ENCODE results near the gene TCEAL3.

The TCEAL3 gene

GRCh38 chrX:103624111-103624510, 16.3 kb downstream of the TCEAL3 start:
- peaks cover 5% of the 10 kb centered on the region for H3K4me1 ChIP-seq (ENCODE audit: control insufficient read depth, low read length)
- H3K9me2 ChIP-seq (replicated peaks; ENCODE audit: control insufficient read depth, low read length), result no peaks in the 10 kb centered on the region
- no peak overlapping the region for H3K27ac ChIP-seq (ENCODE audit: low read depth, low read length)
- H3F3A ChIP-seq (ENCODE audit: control insufficient read depth, insufficient read depth), result no peaks in the 10 kb centered on the region
- H4K20me1 ChIP-seq (ENCODE audit: control insufficient read depth, insufficient read depth, low read depth, low read length), result no peaks in the 10 kb centered on the region
- no peak overlapping the region for H3K4me2 ChIP-seq (ENCODE audit: low read length)
- no peaks in the 10 kb centered on the region for H3K27me3 ChIP-seq (ENCODE audit: control insufficient read depth, low read length)
- H3K4me3 ChIP-seq (ENCODE audit: low read length), result no peak overlapping the region
- no peak for TF ChIP-seq EZH2phosphoT487 (IDR thresholded peaks at IDR 0.05; ENCODE audit: borderline replicate concordance, low read length)
- no peak for TF ChIP-seq CTCF (IDR thresholded peaks at IDR 0.05; ENCODE audit: low read depth, low read length, poor library complexity, severe bottlenecking)
- no peaks in the 10 kb centered on the region for H3K79me2 ChIP-seq (ENCODE audit: control insufficient read depth, low read length)
- no peaks in the 10 kb centered on the region for H3K36me3 ChIP-seq (ENCODE audit: control insufficient read depth, low read length)
- no peaks in the 10 kb centered on the region for H3K9me3 ChIP-seq (ENCODE audit: control insufficient read depth, insufficient read depth, low read length)

DNA sequence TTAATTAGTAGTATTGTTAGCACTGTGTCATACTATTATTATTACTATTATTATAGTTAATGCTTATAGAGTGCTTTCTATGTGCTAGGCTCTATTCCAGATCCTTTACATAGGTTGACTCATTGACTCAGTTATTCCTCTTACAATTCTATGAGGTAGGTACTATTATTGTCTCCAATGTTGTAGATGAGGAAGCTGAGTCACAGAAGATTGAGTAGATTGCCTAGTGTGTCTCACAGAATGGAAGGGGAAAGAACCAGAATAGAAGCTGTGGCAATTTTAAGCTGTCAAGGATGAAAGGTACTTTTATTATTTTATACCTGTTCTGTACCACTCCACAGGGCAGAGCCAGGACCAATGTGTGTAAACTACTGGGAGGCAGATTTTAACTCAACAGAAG, 19.1 kb downstream of the TCEAL3 start:
- no peaks in the 10 kb centered on the region for H3K27me3 ChIP-seq (ENCODE audit: control insufficient read depth, low read length)
- no peaks in the 10 kb centered on the region for H3K36me3 ChIP-seq (ENCODE audit: control insufficient read depth, low read length)
- no peaks in the 10 kb centered on the region for H3F3A ChIP-seq (ENCODE audit: control insufficient read depth, insufficient read depth)
- H3K4me1 ChIP-seq (ENCODE audit: control insufficient read depth, low read length), result peaks cover 11% of the 10 kb centered on the region
- no peak overlapping the region for H3K4me2 ChIP-seq (ENCODE audit: low read length)
- no peaks in the 10 kb centered on the region for H3K9me3 ChIP-seq (ENCODE audit: control insufficient read depth, insufficient read depth, low read length)
- no peaks in the 10 kb centered on the region for H3K9me2 ChIP-seq (replicated peaks; ENCODE audit: control insufficient read depth, low read length)
- H3K79me2 ChIP-seq (ENCODE audit: control insufficient read depth, low read length), result no peaks in the 10 kb centered on the region
- H3K4me3 ChIP-seq (ENCODE audit: low read length), result no peak overlapping the region
- H3K27ac ChIP-seq (ENCODE audit: low read depth, low read length), result no peak overlapping the region
- no peak for TF ChIP-seq EZH2phosphoT487 (IDR thresholded peaks at IDR 0.05; ENCODE audit: borderline replicate concordance, low read length)
- H4K20me1 ChIP-seq (ENCODE audit: control insufficient read depth, insufficient read depth, low read depth, low read length), result no peaks in the 10 kb centered on the region

GRCh38 chrX:103628386-103629317, 20.9 kb downstream of the TCEAL3 start, which contains the start of gene TCEAL1:
Gene TCEAL1 (plus strand): TSS chrX:103628975. CDS start chrX:103629917, 942 bp downstream.
- no peaks in the 10 kb centered on the region for H3K9me2 ChIP-seq (replicated peaks; ENCODE audit: control insufficient read depth, low read length)
- H3K27me3 ChIP-seq (ENCODE audit: control insufficient read depth, low read length), result no peaks in the 10 kb centered on the region
- H4K20me1 ChIP-seq (ENCODE audit: control insufficient read depth, insufficient read depth, low read depth, low read length), result no peaks in the 10 kb centered on the region
- no peaks in the 10 kb centered on the region for H3K36me3 ChIP-seq (ENCODE audit: control insufficient read depth, low read length)
- peak within 1 kb of the TSS; percentile 30 for H3K27ac ChIP-seq (ENCODE audit: low read depth, low read length)
- TF ChIP-seq EZH2phosphoT487 (IDR thresholded peaks at IDR 0.05; ENCODE audit: borderline replicate concordance, low read length), result no peak
- TF ChIP-seq CTCF (IDR thresholded peaks at IDR 0.05; ENCODE audit: low read depth, low read length, poor library complexity, severe bottlenecking), result no peak
- no peaks in the 10 kb centered on the region for H3F3A ChIP-seq (ENCODE audit: control insufficient read depth, insufficient read depth)
- H3K79me2 ChIP-seq (ENCODE audit: control insufficient read depth, low read length), result no peaks in the 10 kb centered on the region
- H3K4me3 ChIP-seq (ENCODE audit: low read length), result peak within 1 kb of the TSS; percentile 85
- peaks cover 11% of the 10 kb centered on the region for H3K4me1 ChIP-seq (ENCODE audit: control insufficient read depth, low read length)
- peak within 1 kb of the TSS; percentile 83 for H3K4me2 ChIP-seq (ENCODE audit: low read length)
- no peaks in the 10 kb centered on the region for H3K9me3 ChIP-seq (ENCODE audit: control insufficient read depth, insufficient read depth, low read length)

Data from DOHH2 (cell line).